Liver (tissue), 3 donors: Measurements from ENCODE around the gene PLXNA2.

Source experiments
- FOXA1 ChIP-seq: IDR thresholded peaks from 2 replicates; pipeline ENCODE4 v1.6.1; 2016; ENCODE audit warnings: antibody characterized with exemption
- GABPA ChIP-seq, 2 donors: IDR thresholded peaks in 1 of 2; conservative IDR thresholded peaks in 1 of 2; 2 replicates each; pipeline ENCODE4 v1.6.1; 2016; ENCODE audit warnings: antibody characterized with exemption in 2 of 2, mild to moderate bottlenecking in 1 of 2, moderate library complexity in 1 of 2
- NR2F2 ChIP-seq: IDR thresholded peaks from 2 replicates; pipeline ENCODE4 v1.6.1; 2016; ENCODE audit warnings: antibody characterized with exemption
- TF ChIP-seq, protein P1 (sequence below): fragments of 150-350 bp; IDR thresholded peaks from 2 replicates; pipeline ENCODE4 v1.5.1; 2017; ENCODE audit warnings: improper control_type of control experiment, low read depth, low read length; ENCODE audit not compliant: missing input control
- TF ChIP-seq, protein P2 (sequence below): IDR thresholded peaks from 2 replicates; pipeline ENCODE4 v1.6.1; 2016; ENCODE audit warnings: antibody characterized with exemption, mild to moderate bottlenecking
- donor health status: healthy.
- donor health status: healthy.

DNA sequence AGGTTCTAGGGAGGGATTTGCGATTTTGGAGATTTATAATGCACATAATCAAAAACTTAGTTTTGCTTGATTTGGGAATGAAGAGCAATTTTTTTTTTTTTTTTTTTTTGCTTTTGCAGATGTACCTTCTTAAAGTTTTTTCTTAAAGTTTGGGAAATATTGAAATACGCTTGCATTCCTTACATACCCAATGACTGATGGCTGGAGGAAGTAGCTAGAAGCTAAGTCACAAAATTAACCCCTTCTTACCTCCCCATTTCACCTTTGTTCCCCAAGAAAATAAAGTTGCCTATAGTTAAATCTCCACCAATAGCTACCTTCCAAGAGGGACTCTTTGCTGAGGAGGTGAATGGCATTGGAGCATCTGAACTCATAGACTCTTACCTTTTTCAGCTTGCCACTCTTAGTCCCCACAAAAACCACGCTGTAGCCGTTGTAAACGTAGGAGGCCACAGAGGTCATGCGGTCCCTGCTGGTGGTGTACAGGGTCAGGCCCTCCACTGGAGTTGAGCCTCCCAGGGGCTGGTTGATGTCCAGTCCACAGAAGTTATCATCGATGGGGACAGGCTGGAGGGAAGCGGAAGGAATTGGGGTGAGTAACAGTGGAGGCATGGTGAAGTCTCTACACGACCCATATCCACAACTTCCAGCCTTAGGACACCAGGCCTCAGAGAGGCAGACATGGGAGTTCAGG lies 34.1 kb downstream of the PLXNA2 start:
- TF ChIP-seq, protein P1, sequence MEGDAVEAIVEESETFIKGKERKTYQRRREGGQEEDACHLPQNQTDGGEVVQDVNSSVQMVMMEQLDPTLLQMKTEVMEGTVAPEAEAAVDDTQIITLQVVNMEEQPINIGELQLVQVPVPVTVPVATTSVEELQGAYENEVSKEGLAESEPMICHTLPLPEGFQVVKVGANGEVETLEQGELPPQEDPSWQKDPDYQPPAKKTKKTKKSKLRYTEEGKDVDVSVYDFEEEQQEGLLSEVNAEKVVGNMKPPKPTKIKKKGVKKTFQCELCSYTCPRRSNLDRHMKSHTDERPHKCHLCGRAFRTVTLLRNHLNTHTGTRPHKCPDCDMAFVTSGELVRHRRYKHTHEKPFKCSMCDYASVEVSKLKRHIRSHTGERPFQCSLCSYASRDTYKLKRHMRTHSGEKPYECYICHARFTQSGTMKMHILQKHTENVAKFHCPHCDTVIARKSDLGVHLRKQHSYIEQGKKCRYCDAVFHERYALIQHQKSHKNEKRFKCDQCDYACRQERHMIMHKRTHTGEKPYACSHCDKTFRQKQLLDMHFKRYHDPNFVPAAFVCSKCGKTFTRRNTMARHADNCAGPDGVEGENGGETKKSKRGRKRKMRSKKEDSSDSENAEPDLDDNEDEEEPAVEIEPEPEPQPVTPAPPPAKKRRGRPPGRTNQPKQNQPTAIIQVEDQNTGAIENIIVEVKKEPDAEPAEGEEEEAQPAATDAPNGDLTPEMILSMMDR = no peak
- TF ChIP-seq NR2F2 = no peak
- no peak for TF ChIP-seq GABPA (IDR thresholded peaks at IDR 0.05 in 1 of 2, conservative IDR thresholded peaks at IDR 0.05 in 1 of 2)
- no peak for TF ChIP-seq FOXA1
- TF ChIP-seq, protein P2, sequence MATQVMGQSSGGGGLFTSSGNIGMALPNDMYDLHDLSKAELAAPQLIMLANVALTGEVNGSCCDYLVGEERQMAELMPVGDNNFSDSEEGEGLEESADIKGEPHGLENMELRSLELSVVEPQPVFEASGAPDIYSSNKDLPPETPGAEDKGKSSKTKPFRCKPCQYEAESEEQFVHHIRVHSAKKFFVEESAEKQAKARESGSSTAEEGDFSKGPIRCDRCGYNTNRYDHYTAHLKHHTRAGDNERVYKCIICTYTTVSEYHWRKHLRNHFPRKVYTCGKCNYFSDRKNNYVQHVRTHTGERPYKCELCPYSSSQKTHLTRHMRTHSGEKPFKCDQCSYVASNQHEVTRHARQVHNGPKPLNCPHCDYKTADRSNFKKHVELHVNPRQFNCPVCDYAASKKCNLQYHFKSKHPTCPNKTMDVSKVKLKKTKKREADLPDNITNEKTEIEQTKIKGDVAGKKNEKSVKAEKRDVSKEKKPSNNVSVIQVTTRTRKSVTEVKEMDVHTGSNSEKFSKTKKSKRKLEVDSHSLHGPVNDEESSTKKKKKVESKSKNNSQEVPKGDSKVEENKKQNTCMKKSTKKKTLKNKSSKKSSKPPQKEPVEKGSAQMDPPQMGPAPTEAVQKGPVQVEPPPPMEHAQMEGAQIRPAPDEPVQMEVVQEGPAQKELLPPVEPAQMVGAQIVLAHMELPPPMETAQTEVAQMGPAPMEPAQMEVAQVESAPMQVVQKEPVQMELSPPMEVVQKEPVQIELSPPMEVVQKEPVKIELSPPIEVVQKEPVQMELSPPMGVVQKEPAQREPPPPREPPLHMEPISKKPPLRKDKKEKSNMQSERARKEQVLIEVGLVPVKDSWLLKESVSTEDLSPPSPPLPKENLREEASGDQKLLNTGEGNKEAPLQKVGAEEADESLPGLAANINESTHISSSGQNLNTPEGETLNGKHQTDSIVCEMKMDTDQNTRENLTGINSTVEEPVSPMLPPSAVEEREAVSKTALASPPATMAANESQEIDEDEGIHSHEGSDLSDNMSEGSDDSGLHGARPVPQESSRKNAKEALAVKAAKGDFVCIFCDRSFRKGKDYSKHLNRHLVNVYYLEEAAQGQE = no peak
